ENCODE results near the gene SMIM38. TPM values are rescaled to one million over a fixed set of nuclear protein-coding genes. Genes with fewer than 3 reads are reported as not detected.
"Not testable (repeated sequence)": the region's sequence is repeated elsewhere in the genome, so short reads cannot be mapped to it uniquely, and the experiment has no call there.

SMIM38 gene
- total RNA-seq, 1 donor from 2014 or later, result 0.26 TPM

DNA sequence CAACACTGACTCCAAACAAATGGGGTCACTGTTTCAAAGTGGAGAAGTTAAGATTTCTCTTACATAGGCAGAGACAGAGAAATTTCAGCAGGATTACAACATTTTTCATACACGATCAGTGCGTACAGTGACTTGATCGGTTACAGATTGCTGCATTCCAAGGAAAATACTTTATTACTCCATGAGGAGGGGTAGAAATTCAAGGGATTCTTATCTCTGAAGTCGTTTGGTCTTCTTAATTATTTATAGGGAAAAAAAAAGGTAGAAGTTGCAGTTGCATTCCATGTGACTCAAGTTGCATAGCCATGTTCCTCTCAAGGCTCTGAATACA lies 10.7 kb upstream of the SMIM38 start:
- TF ChIP-seq, protein P1, sequence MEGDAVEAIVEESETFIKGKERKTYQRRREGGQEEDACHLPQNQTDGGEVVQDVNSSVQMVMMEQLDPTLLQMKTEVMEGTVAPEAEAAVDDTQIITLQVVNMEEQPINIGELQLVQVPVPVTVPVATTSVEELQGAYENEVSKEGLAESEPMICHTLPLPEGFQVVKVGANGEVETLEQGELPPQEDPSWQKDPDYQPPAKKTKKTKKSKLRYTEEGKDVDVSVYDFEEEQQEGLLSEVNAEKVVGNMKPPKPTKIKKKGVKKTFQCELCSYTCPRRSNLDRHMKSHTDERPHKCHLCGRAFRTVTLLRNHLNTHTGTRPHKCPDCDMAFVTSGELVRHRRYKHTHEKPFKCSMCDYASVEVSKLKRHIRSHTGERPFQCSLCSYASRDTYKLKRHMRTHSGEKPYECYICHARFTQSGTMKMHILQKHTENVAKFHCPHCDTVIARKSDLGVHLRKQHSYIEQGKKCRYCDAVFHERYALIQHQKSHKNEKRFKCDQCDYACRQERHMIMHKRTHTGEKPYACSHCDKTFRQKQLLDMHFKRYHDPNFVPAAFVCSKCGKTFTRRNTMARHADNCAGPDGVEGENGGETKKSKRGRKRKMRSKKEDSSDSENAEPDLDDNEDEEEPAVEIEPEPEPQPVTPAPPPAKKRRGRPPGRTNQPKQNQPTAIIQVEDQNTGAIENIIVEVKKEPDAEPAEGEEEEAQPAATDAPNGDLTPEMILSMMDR (IDR thresholded peaks at IDR 0.05; ENCODE audit: insufficient read depth, low read length, severe bottlenecking), result no peak
- no peaks in the 10 kb centered on the region for H3K27me3 ChIP-seq (ENCODE audit: control insufficient read depth, insufficient read depth, low read length)
- DNase-seq (ENCODE audit: low read depth) (no peak), FAIRE-seq (no peak)
- no peak overlapping the region for H3K4me3 ChIP-seq (ENCODE audit: low read depth, low read length)
- H3K36me3 ChIP-seq (ENCODE audit: control insufficient read depth, insufficient read depth, low read length), result no peaks in the 10 kb centered on the region

GRCh38 chr11:69148377-69148762 lies 7.4 kb upstream of the SMIM38 start:
- Histone ChIP-seq H3K27me3 (ENCODE audit: control insufficient read depth, insufficient read depth, low read length) (no peaks in the 10 kb centered on the region), H3K36me3 (ENCODE audit: control insufficient read depth, insufficient read depth, low read length) (no peaks in the 10 kb centered on the region), H3K4me3 (ENCODE audit: low read depth, low read length) (no peak overlapping the region)
- FAIRE-seq (no peak), DNase-seq (ENCODE audit: low read depth) (no peak)
- TF ChIP-seq, protein P1 (IDR thresholded peaks at IDR 0.05; ENCODE audit: insufficient read depth, low read length, severe bottlenecking), result no peak

GRCh38 chr11:69148806-69149205 lies 6.9 kb upstream of the SMIM38 start:
- no peaks in the 10 kb centered on the region for H3K27me3 ChIP-seq (ENCODE audit: control insufficient read depth, insufficient read depth, low read length)
- TF ChIP-seq, protein P1 (IDR thresholded peaks at IDR 0.05; ENCODE audit: insufficient read depth, low read length, severe bottlenecking), result no peak
- no peaks in the 10 kb centered on the region for H3K36me3 ChIP-seq (ENCODE audit: control insufficient read depth, insufficient read depth, low read length)
- FAIRE-seq (no peak), DNase-seq (ENCODE audit: low read depth) (no peak)
- H3K4me3 ChIP-seq (ENCODE audit: low read depth, low read length), result no peak overlapping the region

DNA sequence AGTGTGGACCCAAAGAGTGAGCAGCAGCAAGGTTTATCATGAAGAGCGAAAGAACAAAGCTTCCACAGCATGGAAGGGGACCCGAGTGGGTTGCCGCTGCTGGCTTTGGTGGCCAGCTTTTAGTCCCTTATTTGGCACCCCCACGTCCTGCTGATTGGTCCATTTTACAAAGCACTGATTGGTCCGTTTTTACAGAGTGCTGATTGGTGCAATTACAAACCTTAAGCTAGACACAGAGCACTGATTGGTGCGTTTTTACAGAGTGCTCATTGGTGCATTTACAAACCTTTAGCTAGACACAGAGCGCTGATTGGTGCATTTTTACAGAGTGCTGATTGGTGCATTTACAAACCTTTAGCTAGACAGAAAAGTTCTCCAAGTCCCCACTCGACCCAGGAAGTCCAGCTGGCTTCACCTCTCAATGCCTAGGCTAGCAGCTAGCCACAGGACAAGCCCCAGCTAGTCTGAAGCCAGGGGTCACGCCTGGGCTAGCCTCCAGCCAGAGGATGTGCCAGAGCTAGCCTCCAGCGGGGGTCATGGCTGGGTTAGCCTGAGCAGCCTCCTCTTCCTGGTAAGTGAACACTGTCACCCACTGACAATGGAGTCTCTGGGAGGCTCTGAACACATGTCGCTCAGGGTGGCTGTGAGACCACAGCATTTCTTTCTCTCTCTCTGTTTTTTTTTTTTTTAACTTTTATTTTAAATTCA lies 6.2 kb upstream of the SMIM38 start:
- not testable (repeated sequence) for FAIRE-seq; H3K36me3 ChIP-seq (ENCODE audit: control insufficient read depth, insufficient read depth, low read length); H3K4me3 ChIP-seq (ENCODE audit: low read depth, low read length); H3K27me3 ChIP-seq (ENCODE audit: control insufficient read depth, insufficient read depth, low read length)
- peak; percentile 16 for DNase-seq (ENCODE audit: low read depth)

- TF ChIP-seq, protein P1 (IDR thresholded peaks at IDR 0.05; ENCODE audit: insufficient read depth, low read length, severe bottlenecking), result no peak
- DNase-seq (ENCODE audit: low read depth), result no peak
- Histone ChIP-seq H3K4me3 (ENCODE audit: low read depth, low read length) (no peak overlapping the region), H3K36me3 (ENCODE audit: control insufficient read depth, insufficient read depth, low read length) (no peaks in the 10 kb centered on the region), H3K27me3 (ENCODE audit: control insufficient read depth, insufficient read depth, low read length) (no peaks in the 10 kb centered on the region)
- no peak for FAIRE-seq
Measured at GRCh38 chr11:69150175-69150574, 5.6 kb upstream of the SMIM38 start.

DNA sequence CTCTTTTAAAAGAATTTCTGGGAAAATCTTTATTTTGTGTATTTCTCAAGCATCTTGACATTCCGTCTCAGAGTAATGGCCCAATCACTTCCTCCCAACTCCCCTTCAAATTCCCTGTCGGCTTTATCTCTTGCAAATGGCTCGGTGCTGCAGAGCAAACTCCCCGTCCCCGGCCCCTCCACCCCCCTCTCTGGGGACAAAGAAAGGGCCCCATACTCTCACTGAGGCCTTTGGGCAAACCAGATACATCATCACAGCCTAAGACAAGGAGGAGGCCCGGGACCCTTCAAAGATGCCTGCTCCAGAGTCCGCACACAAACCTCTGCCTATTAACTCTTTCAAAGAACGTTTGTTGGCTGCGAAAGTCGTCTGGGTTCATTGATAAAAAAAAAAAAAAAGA lies 3.9 kb upstream of the SMIM38 start:
- DNase-seq (ENCODE audit: low read depth), result no peak
- Histone ChIP-seq H3K36me3 (ENCODE audit: control insufficient read depth, insufficient read depth, low read length) (no peaks in the 10 kb centered on the region), H3K27me3 (ENCODE audit: control insufficient read depth, insufficient read depth, low read length) (no peaks in the 10 kb centered on the region), H3K4me3 (ENCODE audit: low read depth, low read length) (no peak overlapping the region)
- no peak for FAIRE-seq
- TF ChIP-seq, protein P1 (IDR thresholded peaks at IDR 0.05; ENCODE audit: insufficient read depth, low read length, severe bottlenecking), result no peak
